BLaER1 (cell line): Measurements from ENCODE around the gene AFAP1L2.

ENCODE experiments used
- H3K27ac ChIP-seq: shearing (Covaris generic); formaldehyde crosslinking; 2 replicates; pipeline ENCODE4 v1.8.1; 2022
- H3K27me3 ChIP-seq: shearing (Covaris generic); formaldehyde crosslinking; 2 replicates; pipeline ENCODE4 v1.8.1; 2022
- H3K36me3 ChIP-seq: shearing (Covaris generic); formaldehyde crosslinking; 2 replicates; pipeline ENCODE4 v1.8.1; 2022
- H3K4me1 ChIP-seq: shearing (Covaris generic); formaldehyde crosslinking; 2 replicates; pipeline ENCODE4 v1.8.1; 2022
- H3K4me2 ChIP-seq: shearing (Covaris generic); formaldehyde crosslinking; 2 replicates; pipeline ENCODE4 v1.8.1; 2022
- H3K4me3 ChIP-seq: shearing (Covaris generic); formaldehyde crosslinking; 2 replicates; pipeline ENCODE4 v1.8.1; 2022
- H3K9ac ChIP-seq: shearing (Covaris generic); formaldehyde crosslinking; 2 replicates; pipeline ENCODE4 v1.8.1; 2022
- H3K9me3 ChIP-seq: shearing (Covaris generic); formaldehyde crosslinking; 2 replicates; pipeline ENCODE4 v1.8.1; 2022
- H4K20me1 ChIP-seq: shearing (Covaris generic); formaldehyde crosslinking; 2 replicates; pipeline ENCODE4 v1.8.1; 2022
- Cebpa-rat ChIP-seq: shearing (Covaris generic); IDR thresholded peaks from 2 replicates; pipeline ENCODE4 v1.8.1; 2022

Gene AFAP1L2

DNA sequence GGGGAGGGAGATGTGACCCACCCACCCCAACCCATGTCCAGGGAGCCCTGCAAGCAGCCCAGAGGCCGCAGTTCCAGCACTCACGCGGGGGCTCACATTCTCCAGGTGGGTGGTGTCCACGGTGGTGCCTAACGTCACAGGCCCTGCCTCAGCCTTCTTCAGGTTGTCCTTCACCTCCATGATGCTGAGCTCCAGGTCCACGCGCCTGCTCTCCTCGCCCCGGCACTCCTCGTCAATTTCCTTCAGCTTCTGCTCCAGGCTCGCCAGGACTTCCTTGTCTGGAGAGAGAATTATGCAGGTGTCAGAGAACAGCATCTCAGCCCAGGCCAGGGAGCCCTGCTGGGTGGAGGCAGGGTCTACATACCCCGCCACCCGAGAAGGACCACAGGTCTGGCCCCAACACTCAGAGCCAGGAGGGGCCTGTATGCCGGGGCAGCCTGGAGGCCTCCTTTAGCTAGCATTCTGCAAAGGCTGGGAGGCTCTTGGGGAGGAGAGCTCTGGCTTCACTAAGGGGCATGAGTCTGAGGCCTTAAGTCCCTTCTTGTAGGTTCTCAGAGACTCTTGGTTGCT is 107.1 kb downstream of the AFAP1L2 start:
- Histone ChIP-seq H4K20me1 (no peaks in the 10 kb centered on the region), H3K27me3 (no peaks in the 10 kb centered on the region), H3K9me3 (peaks cover 55% of the 10 kb centered on the region), H3K27ac (peak overlapping the region; percentile 28; the same call in 1 of the 2 replicates), H3K9ac (no peak overlapping the region), H3K4me1 (peaks cover 35% of the 10 kb centered on the region), H3K4me2 (no peak overlapping the region), H3K36me3 (peaks cover 64% of the 10 kb centered on the region), H3K4me3 (peak overlapping the region; percentile 24; the same call in 1 of the 2 replicates)
- no peak for TF ChIP-seq Cebpa-rat

DNA sequence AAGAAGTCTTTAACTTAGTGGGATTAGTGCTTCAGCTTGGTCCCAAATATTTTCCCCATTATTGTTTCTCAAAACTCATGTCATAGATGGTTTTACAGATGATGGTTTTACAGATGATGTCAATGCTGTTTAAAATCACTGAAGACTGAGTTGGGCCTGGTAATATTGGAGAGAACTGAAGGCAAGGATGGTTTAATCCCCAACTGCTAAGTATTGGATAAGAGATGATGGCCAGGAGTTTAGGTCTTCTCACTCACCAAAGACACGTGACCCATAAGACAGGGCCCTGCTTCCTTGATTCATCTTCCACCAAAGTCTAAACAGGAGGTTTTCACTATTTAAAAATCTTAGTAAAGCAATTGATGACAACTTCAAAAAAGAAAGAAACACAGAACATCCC is 108.9 kb downstream of the AFAP1L2 start:
- Histone ChIP-seq H3K36me3 (peaks cover 50% of the 10 kb centered on the region), H3K4me1 (peaks cover 37% of the 10 kb centered on the region), H3K9ac (no peak overlapping the region), H3K4me2 (peak overlapping the region; percentile 62; the same call in 1 of the 2 replicates), H4K20me1 (no peaks in the 10 kb centered on the region), H3K4me3 (peak overlapping the region; percentile 24; the same call in 1 of the 2 replicates), H3K9me3 (peaks cover 66% of the 10 kb centered on the region), H3K27ac (peak overlapping the region; percentile 76), H3K27me3 (no peaks in the 10 kb centered on the region)
- no peak for TF ChIP-seq Cebpa-rat

DNA sequence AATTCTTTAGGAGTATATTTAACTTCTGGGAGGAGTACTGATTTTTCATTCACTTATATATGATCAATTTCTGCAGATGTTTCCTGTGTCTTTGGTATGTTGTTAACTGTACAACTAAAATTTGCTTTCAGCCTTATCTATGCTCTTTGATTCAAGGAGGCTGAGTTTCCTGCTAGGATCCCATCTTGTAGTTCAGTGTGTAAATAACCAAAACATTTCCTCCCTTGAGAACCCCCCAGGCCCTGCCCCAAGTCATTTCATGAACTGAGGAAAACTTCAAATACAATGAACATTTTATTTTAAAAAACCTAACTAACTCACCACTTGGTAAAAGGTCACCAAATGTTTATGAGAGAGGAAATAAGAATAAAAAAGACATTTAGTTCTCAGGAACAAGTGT is 109.8 kb downstream of the AFAP1L2 start:
- H3K4me3 ChIP-seq, result no peak overlapping the region
- H3K9me3 ChIP-seq, result peaks cover 68% of the 10 kb centered on the region
- H4K20me1 ChIP-seq, result no peaks in the 10 kb centered on the region
- peaks cover 39% of the 10 kb centered on the region for H3K4me1 ChIP-seq
- H3K9ac ChIP-seq, result no peak overlapping the region
- no peaks in the 10 kb centered on the region for H3K27me3 ChIP-seq
- TF ChIP-seq Cebpa-rat, result no peak
- peak overlapping the region; percentile 62 for H3K4me2 ChIP-seq
- peaks cover 42% of the 10 kb centered on the region for H3K36me3 ChIP-seq
- H3K27ac ChIP-seq, result peak overlapping the region; percentile 76

DNA sequence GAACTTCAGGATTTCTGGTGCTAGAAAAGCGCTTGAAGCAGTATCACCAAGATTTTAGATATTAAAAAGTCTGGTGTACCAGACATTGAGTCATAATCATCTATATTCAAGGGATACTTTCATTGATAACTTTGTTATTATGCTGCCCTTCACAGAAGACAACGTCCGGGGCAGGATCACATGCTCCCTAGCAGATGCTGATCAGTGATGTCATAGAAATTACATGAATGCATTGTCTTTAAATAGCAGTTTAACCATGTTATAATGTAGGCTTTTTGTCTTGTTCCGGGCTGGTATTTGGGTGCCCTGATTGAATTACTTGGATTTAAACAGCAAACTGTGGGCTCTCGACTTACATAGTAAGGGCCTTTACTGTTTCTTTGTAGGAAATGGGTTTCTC is 111.2 kb downstream of the AFAP1L2 start:
- Histone ChIP-seq H3K27me3 (no peaks in the 10 kb centered on the region), H3K27ac (peak overlapping the region; percentile 76), H3K4me1 (peaks cover 53% of the 10 kb centered on the region), H3K9me3 (peaks cover 58% of the 10 kb centered on the region), H3K9ac (no peak overlapping the region), H3K36me3 (peaks cover 27% of the 10 kb centered on the region), H3K4me2 (peak overlapping the region; percentile 62), H4K20me1 (no peaks in the 10 kb centered on the region), H3K4me3 (no peak overlapping the region)
- no peak for TF ChIP-seq Cebpa-rat

DNA sequence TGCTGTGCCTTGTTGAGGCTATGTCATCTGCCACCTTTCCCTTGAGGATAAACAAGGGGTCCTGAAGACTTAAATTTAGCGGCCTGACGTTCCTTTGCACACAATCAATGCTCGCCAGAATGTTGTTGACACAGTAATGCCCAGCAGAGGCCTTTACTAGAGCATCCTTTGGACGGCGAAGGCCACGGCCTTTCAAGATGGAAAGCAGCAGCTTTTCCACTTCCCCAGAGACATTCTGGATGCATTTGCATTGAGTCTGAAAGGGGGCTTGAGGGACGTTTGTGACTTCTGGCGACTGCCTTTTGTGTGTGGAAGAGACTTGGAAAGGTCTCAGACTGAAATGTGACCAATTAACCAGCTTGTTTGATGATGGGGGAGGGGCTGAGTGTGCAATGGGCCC is 112.8 kb downstream of the AFAP1L2 start:
- no peak for TF ChIP-seq Cebpa-rat
- H3K27me3 ChIP-seq, result no peaks in the 10 kb centered on the region
- H3K27ac ChIP-seq, result 0 out of 2 replicates have a peak overlapping the region, but pooled peaks have one; percentile 10
- H3K4me2 ChIP-seq, result 0 out of 2 replicates have a peak overlapping the region, but pooled peaks have one; percentile 9
- H3K4me1 ChIP-seq, result peaks cover 56% of the 10 kb centered on the region
- H3K9me3 ChIP-seq, result peaks cover 42% of the 10 kb centered on the region
- H3K4me3 ChIP-seq, result no peak overlapping the region
- H3K9ac ChIP-seq, result no peak overlapping the region
- H3K36me3 ChIP-seq, result peaks cover 11% of the 10 kb centered on the region
- H4K20me1 ChIP-seq, result no peaks in the 10 kb centered on the region

DNA sequence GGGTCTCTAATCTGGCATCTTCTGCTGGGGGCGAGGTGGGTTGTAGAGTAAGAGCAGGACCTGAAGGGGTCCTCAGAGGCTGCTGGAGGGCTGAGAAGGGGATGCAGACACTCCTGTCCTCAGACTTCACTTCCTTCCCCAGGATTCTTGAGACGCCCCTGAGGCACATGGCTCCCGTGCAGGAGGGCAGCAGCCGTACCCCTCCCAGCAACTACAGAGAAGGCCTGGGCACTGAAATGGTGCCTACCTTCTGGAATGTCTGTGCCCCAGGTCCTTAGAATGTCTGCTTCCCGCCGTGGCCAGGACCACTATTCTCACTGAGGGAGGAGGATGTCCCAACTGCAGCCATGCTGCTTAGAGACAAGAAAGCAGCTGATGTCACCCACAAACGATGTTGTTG is 113.2 kb downstream of the AFAP1L2 start:
- Histone ChIP-seq H3K27me3 (no peaks in the 10 kb centered on the region), H3K4me2 (0 out of 2 replicates have a peak overlapping the region, but pooled peaks have one; percentile 9), H3K9ac (no peak overlapping the region), H3K27ac (0 out of 2 replicates have a peak overlapping the region, but pooled peaks have one; percentile 10), H3K9me3 (peaks cover 38% of the 10 kb centered on the region), H3K4me1 (peaks cover 56% of the 10 kb centered on the region), H4K20me1 (no peaks in the 10 kb centered on the region), H3K4me3 (no peak overlapping the region), H3K36me3 (peaks cover 7% of the 10 kb centered on the region)
- no peak for TF ChIP-seq Cebpa-rat

DNA sequence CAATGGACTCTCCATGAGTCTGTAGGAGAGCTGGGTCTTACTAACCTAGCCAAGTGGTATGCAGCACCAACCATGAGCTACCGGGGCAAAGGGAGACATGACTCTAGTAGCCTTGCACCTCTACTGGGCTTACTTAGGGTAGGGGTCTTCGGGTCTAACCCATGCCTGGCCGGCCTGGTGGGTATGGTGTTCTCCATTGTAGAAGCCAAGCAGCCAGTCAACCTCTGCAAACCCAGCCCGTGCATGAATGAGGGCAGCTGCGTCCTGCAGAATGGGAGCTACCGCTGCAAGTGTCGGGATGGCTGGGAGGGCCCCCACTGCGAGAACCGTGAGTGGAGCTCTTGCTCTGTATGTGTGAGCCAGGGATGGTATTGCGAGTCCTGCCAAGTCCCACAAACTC is 114.3 kb downstream of the AFAP1L2 start:
- H3K27ac ChIP-seq, result no peak overlapping the region
- peaks cover 27% of the 10 kb centered on the region for H3K9me3 ChIP-seq
- no peak overlapping the region for H3K4me3 ChIP-seq
- H4K20me1 ChIP-seq, result no peaks in the 10 kb centered on the region
- no peaks in the 10 kb centered on the region for H3K27me3 ChIP-seq
- H3K4me1 ChIP-seq, result peaks cover 58% of the 10 kb centered on the region
- no peak overlapping the region for H3K9ac ChIP-seq
- H3K36me3 ChIP-seq, result no peaks in the 10 kb centered on the region
- H3K4me2 ChIP-seq, result no peak overlapping the region
- TF ChIP-seq Cebpa-rat, result no peak

DNA sequence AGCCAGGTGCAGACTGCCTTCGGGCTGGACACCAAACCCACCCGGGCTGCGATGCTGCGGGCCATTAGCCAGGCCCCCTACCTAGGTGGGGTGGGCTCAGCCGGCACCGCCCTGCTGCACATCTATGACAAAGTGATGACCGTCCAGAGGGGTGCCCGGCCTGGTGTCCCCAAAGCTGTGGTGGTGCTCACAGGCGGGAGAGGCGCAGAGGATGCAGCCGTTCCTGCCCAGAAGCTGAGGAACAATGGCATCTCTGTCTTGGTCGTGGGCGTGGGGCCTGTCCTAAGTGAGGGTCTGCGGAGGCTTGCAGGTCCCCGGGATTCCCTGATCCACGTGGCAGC is 115.2 kb downstream of the AFAP1L2 start:
- Histone ChIP-seq H3K27me3 (no peaks in the 10 kb centered on the region), H3K9ac (no peak overlapping the region), H3K4me1 (peaks cover 63% of the 10 kb centered on the region), H3K9me3 (peaks cover 27% of the 10 kb centered on the region), H3K4me3 (no peak overlapping the region), H3K4me2 (peak overlapping the region; percentile 69), H3K27ac (peak overlapping the region; percentile 44; the same call in 1 of the 2 replicates), H4K20me1 (no peaks in the 10 kb centered on the region), H3K36me3 (no peaks in the 10 kb centered on the region)
- TF ChIP-seq Cebpa-rat, result no peak

DNA sequence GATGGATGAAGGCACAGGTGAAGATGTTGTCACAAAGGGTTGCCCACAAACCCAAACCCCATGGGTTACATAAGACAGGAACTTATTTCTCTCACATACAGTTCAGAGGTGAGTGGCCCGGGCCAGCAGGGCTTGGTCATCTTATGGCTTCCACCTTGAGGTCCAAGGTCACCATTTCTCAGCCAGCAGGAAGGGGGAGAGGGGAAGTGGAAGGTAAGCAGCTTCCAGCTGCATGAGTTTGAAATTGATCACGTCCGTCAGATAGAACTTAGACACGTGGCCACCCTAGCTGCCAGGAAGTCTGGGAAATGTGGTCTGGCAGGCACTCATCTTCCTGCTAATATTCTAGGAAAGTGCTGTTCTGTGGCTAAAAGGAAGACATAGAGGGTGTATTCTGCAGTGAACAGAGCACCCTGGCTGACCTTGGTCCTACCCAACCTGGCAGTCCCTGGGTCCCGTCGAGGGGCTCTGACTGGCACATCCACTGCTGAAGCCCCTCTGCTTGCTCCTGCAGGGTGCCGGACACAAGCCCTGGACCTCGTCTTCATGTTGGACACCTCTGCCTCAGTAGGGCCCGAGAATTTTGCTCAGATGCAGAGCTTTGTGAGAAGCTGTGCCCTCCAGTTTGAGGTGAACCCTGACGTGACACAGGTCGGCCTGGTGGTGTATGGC is 115.7 kb downstream of the AFAP1L2 start:
- peak overlapping the region; percentile 69 for H3K4me2 ChIP-seq
- peaks cover 27% of the 10 kb centered on the region for H3K9me3 ChIP-seq

DNA sequence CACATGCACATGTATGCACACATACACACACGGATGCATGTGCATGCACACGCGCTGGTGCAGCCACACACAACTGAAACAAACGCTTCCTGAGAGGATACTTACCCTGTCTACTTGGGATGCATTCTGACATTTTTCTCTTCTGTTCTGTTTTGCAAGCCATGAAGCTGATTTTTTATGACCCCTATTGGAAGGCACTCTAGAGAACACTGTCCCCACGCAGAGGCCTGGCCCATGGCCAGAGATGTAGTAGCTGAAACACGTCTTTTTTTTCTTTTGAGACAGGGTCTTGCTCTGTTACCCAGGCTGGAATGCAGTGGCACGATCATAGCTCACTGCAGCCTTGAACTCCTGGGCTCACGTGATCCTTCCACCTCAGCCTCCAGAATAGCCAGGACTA is 117.4 kb downstream of the AFAP1L2 start:
- no peaks in the 10 kb centered on the region for H3K36me3 ChIP-seq
- no peaks in the 10 kb centered on the region for H4K20me1 ChIP-seq
- peaks cover 24% of the 10 kb centered on the region for H3K9me3 ChIP-seq
- H3K27ac ChIP-seq, result no peak overlapping the region
- peaks cover 46% of the 10 kb centered on the region for H3K4me1 ChIP-seq
- no peak for TF ChIP-seq Cebpa-rat
- no peak overlapping the region for H3K4me3 ChIP-seq
- H3K27me3 ChIP-seq, result no peaks in the 10 kb centered on the region
- no peak overlapping the region for H3K9ac ChIP-seq
- H3K4me2 ChIP-seq, result no peak overlapping the region

More for the DNA sequence above, 115.7 kb downstream of the AFAP1L2 start:
- no peaks in the 10 kb centered on the region for H3K36me3 ChIP-seq
- H3K9ac ChIP-seq, result no peak overlapping the region
- peak overlapping the region; percentile 44 for H3K27ac ChIP-seq
- TF ChIP-seq Cebpa-rat, result no peak
- no peaks in the 10 kb centered on the region for H4K20me1 ChIP-seq
- no peak overlapping the region for H3K4me3 ChIP-seq
- peaks cover 62% of the 10 kb centered on the region for H3K4me1 ChIP-seq
- H3K27me3 ChIP-seq, result no peaks in the 10 kb centered on the region
